ENCODE measurements around the gene BRD4. TPM values are rescaled to one million over a fixed set of nuclear protein-coding genes. Genes with fewer than 3 reads are reported as not detected.

BRD4 gene
- total and polyA plus RNA-seq, 8 donors, result 10.6 to 113 (median 20.5) TPM

- peaks cover 40 to 49% (median 47%) of the 10 kb centered on the region in 4 donors for H3K36me3 ChIP-seq
- DNase-seq, result no peak
- intact Hi-C loops (cut with DNase I; ENCODE audit: low total_unique reads), result no loop called here
- no peak overlapping the region for H3K4me3 ChIP-seq
- no peak for TF ChIP-seq EP300 (IDR thresholded peaks at IDR 0.05)
- TF ChIP-seq CTCF (IDR thresholded peaks at IDR 0.05), result no peak
- TF ChIP-seq POLR2AphosphoS5 (IDR thresholded peaks at IDR 0.05), result no peak
- no peak for TF ChIP-seq POLR2A (IDR thresholded peaks at IDR 0.05)
- no peak overlapping the region for H3K27ac ChIP-seq
- 67 to 75% (median 73%) methylated on average over 10 of the region's 10 CpGs for WGBS, 5 donors
- peaks cover 17 to 25% (median 22%) of the 10 kb centered on the region in 4 donors for H3K4me1 ChIP-seq
- H3K27me3 ChIP-seq, result peaks cover 5 to 37% (median 20%) of the 10 kb centered on the region in 3 donors
- H3K9me3 ChIP-seq, result no peaks in the 10 kb centered on the region
These were observed 97.8 kb downstream of the BRD4 start for GRCh38 chr19:15234431-15235130.

GRCh38 chr19:15231271-15231670 is 101.1 kb downstream of the BRD4 start:
- Histone ChIP-seq H3K4me3 (no peak overlapping the region), H3K27ac (no peak overlapping the region), H3K9me3 (no peaks in the 10 kb centered on the region), H3K36me3 (peaks cover 8 to 16% (median 14%) of the 10 kb centered on the region in 4 donors), H3K4me1 (peaks cover 17 to 25% (median 22%) of the 10 kb centered on the region in 4 donors), H3K27me3 (peaks cover 5 to 37% (median 20%) of the 10 kb centered on the region in 3 donors)
- no peak for DNase-seq
- WGBS, 5 donors, result 77 to 96% (median 82%) methylated on average over 5 to 10 of the region's 10 CpGs
- intact Hi-C loops (cut with DNase I; ENCODE audit: low total_unique reads), result no loop called here
- TF ChIP-seq POLR2AphosphoS5 (IDR thresholded peaks at IDR 0.05) (no peak), EP300 (IDR thresholded peaks at IDR 0.05) (no peak), POLR2A (IDR thresholded peaks at IDR 0.05) (no peak), CTCF (IDR thresholded peaks at IDR 0.05) (no peak)

- no peaks in the 10 kb centered on the region for H3K9me3 ChIP-seq
- peaks cover 5 to 41% (median 15%) of the 10 kb centered on the region in 3 donors for H3K27me3 ChIP-seq
- peaks cover 14 to 28% (median 25%) of the 10 kb centered on the region in 4 donors for H3K4me1 ChIP-seq
- no peaks in the 10 kb centered on the region for H3K36me3 ChIP-seq
- H3K4me3 ChIP-seq, result no peak overlapping the region
- no peak for DNase-seq
- WGBS, 5 donors, result 93 to 96% (median 94%) methylated on average over 4 to 7 of the region's 7 CpGs
- H3K27ac ChIP-seq, result no peak overlapping the region
- intact Hi-C loops (cut with DNase I; ENCODE audit: low total_unique reads), result no loop called here
- TF ChIP-seq CTCF (IDR thresholded peaks at IDR 0.05) (no peak), EP300 (IDR thresholded peaks at IDR 0.05) (no peak), POLR2AphosphoS5 (IDR thresholded peaks at IDR 0.05) (no peak), POLR2A (IDR thresholded peaks at IDR 0.05) (no peak)
These were observed 105.1 kb downstream of the BRD4 start for GRCh38 chr19:15227261-15227660.

GRCh38 chr19:15225760-15226159 is 106.6 kb downstream of the BRD4 start:
- Histone ChIP-seq H3K36me3 (no peaks in the 10 kb centered on the region), H3K27me3 (peaks cover 0 to 28% (median 6%) of the 10 kb centered on the region in 3 donors), H3K9me3 (no peaks in the 10 kb centered on the region), H3K4me1 (peaks cover 8 to 19% (median 17%) of the 10 kb centered on the region in 4 donors), H3K27ac (peak overlapping the region in 1 of 5 donors; percentile 32), H3K4me3 (no peak overlapping the region)
- intact Hi-C loops (cut with DNase I; ENCODE audit: low total_unique reads), result no loop called here
- TF ChIP-seq CTCF (IDR thresholded peaks at IDR 0.05) (no peak), EP300 (IDR thresholded peaks at IDR 0.05) (no peak), POLR2A (IDR thresholded peaks at IDR 0.05) (no peak), POLR2AphosphoS5 (IDR thresholded peaks at IDR 0.05) (no peak)
- DNase-seq, result peak in 1 of 2 donors; percentile 28
- WGBS, 5 donors, result 81 to 90% (median 82%) methylated on average over 3 to 7 of the region's 7 CpGs

Data from stomach (tissue), 9 donors.